Subcutaneous abdominal adipose tissue (tissue), 5 donors: Measurements from ENCODE around the gene ALDH1B1.

Experiments used
- H3K27ac ChIP-seq: one replicate; pipeline ENCODE4 v1.7.0; 2013; ENCODE audit warnings: low read depth, mild to moderate bottlenecking, inconsistent platforms, low read length, moderate library complexity
- H3K27me3 ChIP-seq, 5 donors: one replicate each; pipeline ENCODE4 v1.7.0; 2013; ENCODE audit warnings: low read length in 5 of 5, inconsistent platforms in 1 of 5; ENCODE audit not compliant: control insufficient read depth in 5 of 5, insufficient read depth in 4 of 5
- H3K36me3 ChIP-seq, 5 donors: one replicate each; pipeline ENCODE4 v1.7.0; 2013; ENCODE audit warnings: low read length in 5 of 5; ENCODE audit not compliant: control insufficient read depth in 5 of 5, insufficient read depth in 5 of 5
- H3K4me1 ChIP-seq, 5 donors: one replicate each; pipeline ENCODE4 v1.7.0; 2013; ENCODE audit warnings: low read length in 5 of 5, mild to moderate bottlenecking in 3 of 5, moderate library complexity in 1 of 5; ENCODE audit not compliant: control insufficient read depth in 5 of 5, insufficient read depth in 5 of 5
- H3K4me3 ChIP-seq, 5 donors: one replicate each; pipeline ENCODE4 v1.7.0; 2013; ENCODE audit warnings: low read length in 5 of 5, low read depth in 1 of 5
- H3K9ac ChIP-seq, 5 donors: one replicate each; pipeline ENCODE4 v1.7.0; 2013; ENCODE audit warnings: low read length in 5 of 5, mild to moderate bottlenecking in 4 of 5, moderate library complexity in 3 of 5
- H3K9me3 ChIP-seq, 5 donors: one replicate each; pipeline ENCODE4 v1.7.0; 2013; ENCODE audit warnings: low read length in 5 of 5; ENCODE audit not compliant: control insufficient read depth in 5 of 5
- donor health status: healthy.
- donor health status: healthy.
- donor health status: healthy.
- donor health status: healthy.
- donor health status: healthy.

ALDH1B1 gene

GRCh38 chr9:38386319-38386895 lies 6.1 kb upstream of the ALDH1B1 start:
- Histone ChIP-seq H3K4me3 (no peak overlapping the region), H3K4me1 (peaks cover 6 to 30% (median 17%) of the 10 kb centered on the region in 5 donors), H3K36me3 (no peaks in the 10 kb centered on the region), H3K9me3 (peaks cover 0 to 13% (median 11%) of the 10 kb centered on the region in 5 donors), H3K9ac (no peak overlapping the region), H3K27me3 (no peaks in the 10 kb centered on the region), H3K27ac (no peak overlapping the region)

GRCh38 chr9:38387066-38387465 lies 5.4 kb upstream of the ALDH1B1 start:
- Histone ChIP-seq H3K9ac (no peak overlapping the region), H3K4me3 (no peak overlapping the region), H3K4me1 (peaks cover 6 to 33% (median 20%) of the 10 kb centered on the region in 5 donors), H3K27ac (no peak overlapping the region), H3K27me3 (no peaks in the 10 kb centered on the region), H3K9me3 (peaks cover 0 to 13% (median 11%) of the 10 kb centered on the region in 5 donors), H3K36me3 (no peaks in the 10 kb centered on the region)

- Histone ChIP-seq H3K4me1 (peaks cover 6 to 39% (median 24%) of the 10 kb centered on the region in 5 donors), H3K27ac (peak overlapping the region; percentile 95)
Measured at GRCh38 chr9:38387751-38388150, 4.8 kb upstream of the ALDH1B1 start.

GRCh38 chr9:38388283-38389223 lies 3.9 kb upstream of the ALDH1B1 start:
- H3K9me3 ChIP-seq = peaks cover 0 to 13% (median 11%) of the 10 kb centered on the region in 5 donors
- H3K9ac ChIP-seq = peak overlapping the region in 1 of 5 donors; percentile 44
- H3K27me3 ChIP-seq = no peaks in the 10 kb centered on the region
- no peaks in the 10 kb centered on the region for H3K36me3 ChIP-seq
- no peak overlapping the region for H3K4me3 ChIP-seq
- peak overlapping the region; percentile 95 for H3K27ac ChIP-seq
- H3K4me1 ChIP-seq = peaks cover 11 to 47% (median 32%) of the 10 kb centered on the region in 5 donors

More at GRCh38 chr9:38387751-38388150, 4.8 kb upstream of the ALDH1B1 start:
- Histone ChIP-seq H3K9ac (no peak overlapping the region), H3K27me3 (no peaks in the 10 kb centered on the region), H3K4me3 (no peak overlapping the region), H3K36me3 (no peaks in the 10 kb centered on the region), H3K9me3 (peaks cover 0 to 13% (median 11%) of the 10 kb centered on the region in 5 donors)

- H3K4me1 ChIP-seq = peaks cover 11 to 50% (median 37%) of the 10 kb centered on the region in 5 donors
- peak overlapping the region in 2 of 5 donors; percentile 13 to 19 for H3K4me3 ChIP-seq
- peak overlapping the region in 4 of 5 donors; percentile 26 to 59 (median 49) for H3K9ac ChIP-seq
- no peaks in the 10 kb centered on the region for H3K27me3 ChIP-seq
- peaks cover 0 to 13% (median 11%) of the 10 kb centered on the region in 5 donors for H3K9me3 ChIP-seq
- no peaks in the 10 kb centered on the region for H3K36me3 ChIP-seq
- H3K27ac ChIP-seq = peak overlapping the region; percentile 95
Measured at GRCh38 chr9:38389313-38389712, 3.2 kb upstream of the ALDH1B1 start.

- Histone ChIP-seq H3K9ac (peak overlapping the region in 1 of 5 donors; percentile 9), H3K27me3 (no peaks in the 10 kb centered on the region), H3K27ac (peak overlapping the region; percentile 95), H3K4me3 (no peak overlapping the region), H3K4me1 (peaks cover 11 to 50% (median 39%) of the 10 kb centered on the region in 5 donors), H3K36me3 (peaks cover 0 to under 1% (median 0%) of the 10 kb centered on the region in 5 donors), H3K9me3 (peaks cover 0 to 3% (median 0%) of the 10 kb centered on the region in 5 donors)
Measured at GRCh38 chr9:38390442-38390841, 2.1 kb upstream of the ALDH1B1 start.

GRCh38 chr9:38390851-38391250 lies 1.7 kb upstream of the ALDH1B1 start:
- Histone ChIP-seq H3K9ac (peak overlapping the region in 1 of 5 donors; percentile 9), H3K27ac (peak overlapping the region; percentile 95), H3K4me1 (peaks cover 11 to 50% (median 39%) of the 10 kb centered on the region in 5 donors), H3K4me3 (no peak overlapping the region), H3K9me3 (no peaks in the 10 kb centered on the region), H3K36me3 (peaks cover 0 to 5% (median 3%) of the 10 kb centered on the region in 5 donors), H3K27me3 (no peaks in the 10 kb centered on the region)

- Histone ChIP-seq H3K27me3 (no peaks in the 10 kb centered on the region), H3K4me1 (peaks cover 11 to 50% (median 39%) of the 10 kb centered on the region in 5 donors), H3K27ac (peak overlapping the region; percentile 95), H3K36me3 (peaks cover 0 to 12% (median 9%) of the 10 kb centered on the region in 5 donors), H3K9me3 (no peaks in the 10 kb centered on the region), H3K4me3 (peak overlapping the region in 4 of 5 donors; percentile 85 to 89 (median 86)), H3K9ac (no peak overlapping the region)
Measured at GRCh38 chr9:38391278-38392118, 1.0 kb upstream of the ALDH1B1 start.

GRCh38 chr9:38393128-38393796 lies 760 bp downstream of the ALDH1B1 start:
- Histone ChIP-seq H3K9me3 (no peaks in the 10 kb centered on the region), H3K4me1 (peaks cover 11 to 48% (median 37%) of the 10 kb centered on the region in 5 donors), H3K9ac (peak overlapping the region; percentile 68 to 92 (median 85)), H3K27me3 (no peaks in the 10 kb centered on the region), H3K27ac (peak overlapping the region; percentile 41), H3K4me3 (peak overlapping the region; percentile 81 to 89 (median 86)), H3K36me3 (peaks cover 0 to 26% (median 21%) of the 10 kb centered on the region in 5 donors)
